Cardiac fibroblast (primary cell): ENCODE data around the gene CACNA1D.

Experiments used
- DNase-seq, 2 donors: peaks; one replicate each; pipeline versions ENCODE4 v3.0.0 to v3.0.0-alpha.2; 2010; ENCODE audit warnings: low read depth in 2 of 2
- H3K4me3 ChIP-seq, 2 donors: replicated peaks in 1 of 2; 1 replicate in 1 of 2; 2 replicates in 1 of 2; pipeline ENCODE4 v1.5.1; 2011; ENCODE audit warnings: low read depth in 2 of 2, low read length in 2 of 2, mild to moderate bottlenecking in 2 of 2, moderate library complexity in 1 of 2
- CTCF ChIP-seq: IDR thresholded peaks from one replicate; pipeline ENCODE4 v1.5.1; 2011; ENCODE audit warnings: low read depth, mild to moderate bottlenecking, low read length, inconsistent platforms

The CACNA1D gene

GRCh38 chr3:53478166-53478830 lies 16.1 kb upstream of the CACNA1D start:
- TF ChIP-seq CTCF: no peak
- no peak for DNase-seq
- H3K4me3 ChIP-seq: no peak overlapping the region

DNA sequence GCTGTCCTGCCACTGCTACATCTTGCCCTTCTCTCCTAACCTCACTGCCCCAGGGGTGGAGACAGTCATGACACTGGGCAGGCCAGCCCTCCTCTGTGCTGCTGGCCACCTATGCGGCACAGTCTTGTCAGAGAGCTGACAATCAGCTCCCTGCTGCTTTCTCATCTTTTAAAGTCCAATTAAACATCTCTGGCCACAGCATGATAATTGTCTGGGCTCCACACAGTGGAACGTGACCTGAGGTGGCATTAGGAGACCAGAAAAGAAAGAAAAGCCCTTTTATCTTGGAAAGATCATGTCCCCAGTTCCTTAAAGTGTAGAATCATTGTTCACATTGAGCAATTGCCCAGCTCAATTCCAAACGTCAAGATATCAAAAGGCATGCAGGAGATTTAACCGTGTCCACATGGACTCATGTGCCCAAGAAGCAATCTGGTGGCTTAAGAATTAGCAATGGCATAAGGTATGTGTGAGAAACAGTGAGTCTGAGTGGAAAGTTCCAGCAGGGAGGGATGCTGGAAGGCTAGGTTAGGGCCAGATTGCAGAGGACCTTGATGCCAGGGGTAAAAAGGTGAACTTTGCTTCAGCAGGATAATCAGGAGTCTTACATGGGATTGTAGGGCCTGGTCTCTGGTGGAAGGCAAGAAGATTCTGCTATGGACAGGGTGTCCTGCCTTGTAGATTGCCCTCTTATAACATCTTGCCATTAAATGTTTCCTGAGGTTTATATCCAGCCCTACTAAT lies 15.3 kb upstream of the CACNA1D start:
- no peak for DNase-seq
- TF ChIP-seq CTCF: no peak
- no peak overlapping the region for H3K4me3 ChIP-seq

DNA sequence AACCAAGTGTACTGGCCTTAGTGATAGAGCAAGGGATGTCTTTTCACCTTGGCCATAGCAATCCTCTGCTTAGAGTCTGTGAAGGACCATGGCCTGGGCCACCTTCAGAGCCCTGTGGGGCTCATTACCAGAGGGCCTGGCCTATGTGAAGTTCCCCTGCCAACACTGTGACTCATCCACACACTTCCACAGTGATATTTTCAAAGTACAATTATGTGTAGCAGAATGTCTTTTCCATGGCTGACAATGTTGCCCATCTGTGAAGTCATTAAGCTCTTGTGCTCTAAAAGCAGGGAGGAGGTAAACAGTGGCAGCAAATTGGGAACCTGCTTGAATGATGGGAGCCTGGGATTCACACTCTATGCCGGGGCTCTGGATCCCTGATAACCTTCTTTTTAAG lies 12.2 kb upstream of the CACNA1D start:
- no peak for TF ChIP-seq CTCF
- no peak for DNase-seq
- no peak overlapping the region for H3K4me3 ChIP-seq

GRCh38 chr3:53483821-53484220 lies 10.6 kb upstream of the CACNA1D start:
- no peak for DNase-seq
- H3K4me3 ChIP-seq: no peak overlapping the region
- TF ChIP-seq CTCF: no peak

DNA sequence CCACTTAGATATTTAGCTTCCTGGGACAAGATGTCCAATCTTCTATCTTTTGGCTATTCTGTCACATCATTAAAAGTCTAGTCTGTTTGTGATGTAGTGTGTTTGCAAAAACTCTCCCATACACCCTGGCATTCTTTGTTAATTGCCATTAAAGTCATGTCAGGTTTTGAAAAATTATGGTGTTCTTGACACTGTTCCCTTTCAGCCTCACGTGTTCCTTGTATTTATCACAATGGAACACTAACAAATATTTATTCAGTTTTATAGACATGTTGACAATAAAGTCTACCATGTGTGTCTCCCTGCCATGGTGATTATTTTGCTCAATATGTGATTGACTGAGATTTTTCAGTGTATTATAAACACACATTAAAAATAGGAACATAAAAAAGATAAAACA lies 9.4 kb upstream of the CACNA1D start:
- H3K4me3 ChIP-seq: no peak overlapping the region
- DNase-seq: no peak
- no peak for TF ChIP-seq CTCF

GRCh38 chr3:53485675-53486403 lies 8.6 kb upstream of the CACNA1D start:
- TF ChIP-seq CTCF: no peak
- DNase-seq: no peak
- H3K4me3 ChIP-seq: no peak overlapping the region
